Ishikawa (cell line): ENCODE data around the gene LETM1.
A peak's percentile ranks its signal among the peaks of the same experiment; 100 is the strongest.

ENCODE experiments used
- CEBPB ChIP-seq: IDR thresholded peaks from 2 replicates; pipeline ENCODE4 v1.6.1; 2012
- CREB1 ChIP-seq: IDR thresholded peaks from 2 replicates; pipeline ENCODE4 v1.6.1; 2012; ENCODE audit warnings: low read depth
- EGR1 ChIP-seq: IDR thresholded peaks from 2 replicates; pipeline ENCODE4 v1.6.1; 2012
- EP300 ChIP-seq: IDR thresholded peaks from 2 replicates; pipeline ENCODE4 v1.6.1; 2012; ENCODE audit warnings: borderline replicate concordance
- FOXM1 ChIP-seq: IDR thresholded peaks from 2 replicates; pipeline ENCODE4 v1.6.1; 2012; ENCODE audit warnings: low read depth, borderline replicate concordance
- NFIC ChIP-seq: IDR thresholded peaks from 2 replicates; pipeline ENCODE4 v1.6.1; 2012
- RAD21 ChIP-seq: IDR thresholded peaks from 2 replicates; pipeline ENCODE4 v1.6.1; 2012; ENCODE audit warnings: low read depth
- TAF1 ChIP-seq: IDR thresholded peaks from 2 replicates; pipeline ENCODE4 v1.6.1; 2012; ENCODE audit warnings: low read depth, mild to moderate bottlenecking
- TCF12 ChIP-seq: IDR thresholded peaks from 2 replicates; pipeline ENCODE4 v1.6.1; 2012; ENCODE audit warnings: low read depth
- TEAD4 ChIP-seq: IDR thresholded peaks from 2 replicates; pipeline ENCODE4 v1.6.1; 2012
- YY1 ChIP-seq: IDR thresholded peaks from 2 replicates; pipeline ENCODE4 v1.6.1; 2012; ENCODE audit warnings: low read depth
- ZBTB7A ChIP-seq: IDR thresholded peaks from 2 replicates; pipeline ENCODE4 v1.6.1; 2012; ENCODE audit warnings: low read depth
- TF ChIP-seq, protein P1 (sequence below): IDR thresholded peaks from 2 replicates; pipeline ENCODE4 v1.6.1; 2012
- TF ChIP-seq, protein P2 (sequence below): IDR thresholded peaks from 2 replicates; pipeline ENCODE4 v1.6.1; 2012
- TF ChIP-seq, protein P3 (sequence below): IDR thresholded peaks from 2 replicates; pipeline ENCODE4 v1.6.1; 2012; ENCODE audit warnings: low read depth, mild to moderate bottlenecking

LETM1 gene

DNA sequence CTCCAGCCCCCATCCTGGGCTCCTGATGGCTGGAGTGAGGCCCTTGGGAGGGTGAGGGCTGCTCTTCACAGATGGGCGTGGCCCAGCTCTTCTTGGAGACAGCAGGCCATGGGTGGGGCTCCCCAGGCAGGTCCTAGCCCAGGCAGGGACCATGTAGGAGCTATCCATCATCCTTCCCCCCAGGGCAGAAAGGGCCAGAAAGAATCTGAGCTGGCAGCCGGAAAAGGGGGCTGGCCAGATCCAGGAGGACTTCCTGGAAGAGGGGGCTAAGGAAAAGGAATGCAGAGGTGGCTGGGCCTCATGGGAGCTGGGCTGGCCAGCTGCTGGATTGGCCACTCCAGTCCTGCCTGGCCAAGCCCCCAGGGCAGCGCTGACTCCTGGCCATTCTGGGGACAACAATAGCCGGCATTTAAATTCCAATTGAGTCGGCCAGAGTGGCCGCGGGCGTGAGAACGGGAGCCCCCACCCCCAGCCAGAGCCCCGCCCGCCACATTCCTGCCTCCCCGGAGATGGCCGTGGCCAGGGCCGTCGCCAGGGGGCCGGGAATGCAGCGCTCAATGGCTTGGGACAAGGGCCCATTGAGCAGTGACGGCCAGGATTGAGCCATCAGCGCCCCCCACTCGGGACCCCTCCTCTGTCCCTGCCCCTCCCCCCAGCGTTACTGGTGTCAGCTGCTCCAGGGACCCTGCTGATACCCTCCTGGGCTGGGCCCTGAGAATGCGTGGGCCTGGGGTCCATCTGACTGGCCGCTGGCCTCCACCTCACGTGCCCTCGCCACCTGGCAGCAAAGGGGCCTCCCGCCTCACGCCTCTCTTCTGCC lies 77.9 kb downstream of the LETM1 start:
- TF ChIP-seq TEAD4 (peak; percentile 82), ZBTB7A (peak; percentile 96), YY1 (no peak)

DNA sequence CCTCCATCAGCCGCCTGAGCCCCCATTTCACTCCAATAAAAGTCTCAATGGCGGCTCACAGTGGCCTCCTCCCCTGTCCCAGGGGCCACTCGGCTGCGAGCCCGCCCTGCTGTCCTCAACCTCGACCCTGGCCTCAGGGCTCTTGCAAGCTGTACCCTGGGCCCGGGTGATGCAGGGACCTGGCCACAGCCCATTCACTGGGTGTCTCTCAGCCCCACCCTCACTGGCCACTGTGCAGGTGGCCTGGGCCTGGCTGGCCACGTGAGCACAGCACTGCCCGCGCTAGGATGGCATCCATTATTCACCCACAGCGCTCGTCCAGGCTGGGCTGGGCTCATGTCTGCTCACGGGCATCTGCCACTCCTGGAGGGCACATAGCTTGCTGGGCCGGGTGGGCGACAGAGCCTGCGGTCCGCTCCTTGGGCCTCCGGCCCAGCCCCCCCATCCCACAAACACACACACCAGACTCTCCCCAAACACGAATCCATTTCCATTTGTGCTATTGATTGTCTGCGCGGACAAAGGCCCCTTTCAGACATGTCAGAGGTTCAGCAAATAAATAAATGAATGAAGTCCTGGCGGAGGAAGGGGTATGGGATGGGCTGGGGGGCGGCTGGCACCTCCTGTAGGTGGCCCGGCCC lies 79.3 kb downstream of the LETM1 start:
- TF ChIP-seq, protein P1, sequence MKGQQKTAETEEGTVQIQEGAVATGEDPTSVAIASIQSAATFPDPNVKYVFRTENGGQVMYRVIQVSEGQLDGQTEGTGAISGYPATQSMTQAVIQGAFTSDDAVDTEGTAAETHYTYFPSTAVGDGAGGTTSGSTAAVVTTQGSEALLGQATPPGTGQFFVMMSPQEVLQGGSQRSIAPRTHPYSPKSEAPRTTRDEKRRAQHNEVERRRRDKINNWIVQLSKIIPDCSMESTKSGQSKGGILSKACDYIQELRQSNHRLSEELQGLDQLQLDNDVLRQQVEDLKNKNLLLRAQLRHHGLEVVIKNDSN, result no peak
- TF ChIP-seq YY1, result no peak
- no peak for TF ChIP-seq CREB1
- no peak for TF ChIP-seq TAF1
- TF ChIP-seq RAD21, result no peak

DNA sequence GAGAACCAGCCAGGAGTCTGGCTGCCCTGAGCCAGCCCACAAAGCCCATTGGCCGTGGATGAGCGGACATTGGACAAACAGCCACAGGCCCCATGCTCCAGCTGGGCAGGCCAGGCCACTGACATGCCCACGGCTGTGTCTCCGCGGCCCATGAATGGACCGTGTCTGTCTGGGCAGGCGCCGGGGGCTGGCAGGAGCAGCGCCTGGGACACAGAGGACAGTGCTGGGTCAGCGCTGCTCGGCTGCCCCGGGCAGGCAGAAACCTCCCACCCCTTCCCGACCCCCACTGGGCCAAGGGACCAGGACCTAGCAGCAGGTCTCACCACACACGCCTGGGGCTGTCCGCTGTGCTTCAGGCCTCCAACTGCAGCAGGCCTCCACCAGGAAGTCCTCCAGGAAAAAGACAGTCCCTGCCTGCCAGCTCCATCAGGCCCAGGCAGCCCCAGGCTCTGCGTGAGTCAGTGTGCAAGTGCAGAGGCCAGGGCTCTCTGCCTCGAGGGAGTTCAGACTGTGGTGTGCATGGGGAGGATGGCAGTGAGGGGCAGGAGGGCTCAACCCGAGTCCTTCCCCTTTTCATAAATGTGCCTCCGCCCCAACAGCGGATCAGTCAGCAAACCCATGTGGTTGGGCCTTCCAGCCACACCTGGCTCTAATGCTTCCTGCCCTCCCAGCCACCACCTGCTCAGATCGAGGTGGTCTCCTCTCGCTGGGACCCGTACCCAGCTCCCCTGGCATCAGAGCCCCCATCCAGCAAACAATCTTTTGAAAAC lies 80.0 kb downstream of the LETM1 start:
- TF ChIP-seq YY1 (no peak), EP300 (no peak), CEBPB (no peak), TAF1 (no peak), CREB1 (no peak), FOXM1 (no peak), EGR1 (no peak), ZBTB7A (no peak), TCF12 (no peak), TEAD4 (no peak), NFIC (no peak), RAD21 (no peak)
- TF ChIP-seq, protein P2, sequence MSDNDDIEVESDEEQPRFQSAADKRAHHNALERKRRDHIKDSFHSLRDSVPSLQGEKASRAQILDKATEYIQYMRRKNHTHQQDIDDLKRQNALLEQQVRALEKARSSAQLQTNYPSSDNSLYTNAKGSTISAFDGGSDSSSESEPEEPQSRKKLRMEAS, result no peak
- TF ChIP-seq, protein P3, sequence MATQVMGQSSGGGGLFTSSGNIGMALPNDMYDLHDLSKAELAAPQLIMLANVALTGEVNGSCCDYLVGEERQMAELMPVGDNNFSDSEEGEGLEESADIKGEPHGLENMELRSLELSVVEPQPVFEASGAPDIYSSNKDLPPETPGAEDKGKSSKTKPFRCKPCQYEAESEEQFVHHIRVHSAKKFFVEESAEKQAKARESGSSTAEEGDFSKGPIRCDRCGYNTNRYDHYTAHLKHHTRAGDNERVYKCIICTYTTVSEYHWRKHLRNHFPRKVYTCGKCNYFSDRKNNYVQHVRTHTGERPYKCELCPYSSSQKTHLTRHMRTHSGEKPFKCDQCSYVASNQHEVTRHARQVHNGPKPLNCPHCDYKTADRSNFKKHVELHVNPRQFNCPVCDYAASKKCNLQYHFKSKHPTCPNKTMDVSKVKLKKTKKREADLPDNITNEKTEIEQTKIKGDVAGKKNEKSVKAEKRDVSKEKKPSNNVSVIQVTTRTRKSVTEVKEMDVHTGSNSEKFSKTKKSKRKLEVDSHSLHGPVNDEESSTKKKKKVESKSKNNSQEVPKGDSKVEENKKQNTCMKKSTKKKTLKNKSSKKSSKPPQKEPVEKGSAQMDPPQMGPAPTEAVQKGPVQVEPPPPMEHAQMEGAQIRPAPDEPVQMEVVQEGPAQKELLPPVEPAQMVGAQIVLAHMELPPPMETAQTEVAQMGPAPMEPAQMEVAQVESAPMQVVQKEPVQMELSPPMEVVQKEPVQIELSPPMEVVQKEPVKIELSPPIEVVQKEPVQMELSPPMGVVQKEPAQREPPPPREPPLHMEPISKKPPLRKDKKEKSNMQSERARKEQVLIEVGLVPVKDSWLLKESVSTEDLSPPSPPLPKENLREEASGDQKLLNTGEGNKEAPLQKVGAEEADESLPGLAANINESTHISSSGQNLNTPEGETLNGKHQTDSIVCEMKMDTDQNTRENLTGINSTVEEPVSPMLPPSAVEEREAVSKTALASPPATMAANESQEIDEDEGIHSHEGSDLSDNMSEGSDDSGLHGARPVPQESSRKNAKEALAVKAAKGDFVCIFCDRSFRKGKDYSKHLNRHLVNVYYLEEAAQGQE, result no peak
- TF ChIP-seq, protein P1, result no peak

DNA sequence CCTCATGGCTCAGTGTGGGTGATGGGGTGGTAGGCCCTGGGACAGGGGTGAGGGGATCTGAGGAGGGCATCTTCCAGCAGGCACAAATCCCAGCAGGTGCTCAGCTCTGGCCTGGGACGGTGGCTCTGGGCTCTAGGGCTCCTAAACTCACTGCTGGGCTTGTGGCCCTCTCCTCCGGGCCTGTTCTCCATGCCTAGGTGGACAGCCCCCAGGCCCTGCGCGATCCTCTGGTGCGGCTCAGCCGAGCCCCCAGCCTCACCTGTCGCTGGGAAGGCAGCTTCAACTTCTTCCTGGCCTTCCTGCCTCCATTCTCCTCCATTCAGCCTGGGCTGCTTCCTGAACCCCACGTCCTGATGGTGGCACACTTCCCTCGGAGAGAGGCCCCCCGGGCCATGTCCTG lies 82.2 kb downstream of the LETM1 start:
- no peak for TF ChIP-seq NFIC

DNA sequence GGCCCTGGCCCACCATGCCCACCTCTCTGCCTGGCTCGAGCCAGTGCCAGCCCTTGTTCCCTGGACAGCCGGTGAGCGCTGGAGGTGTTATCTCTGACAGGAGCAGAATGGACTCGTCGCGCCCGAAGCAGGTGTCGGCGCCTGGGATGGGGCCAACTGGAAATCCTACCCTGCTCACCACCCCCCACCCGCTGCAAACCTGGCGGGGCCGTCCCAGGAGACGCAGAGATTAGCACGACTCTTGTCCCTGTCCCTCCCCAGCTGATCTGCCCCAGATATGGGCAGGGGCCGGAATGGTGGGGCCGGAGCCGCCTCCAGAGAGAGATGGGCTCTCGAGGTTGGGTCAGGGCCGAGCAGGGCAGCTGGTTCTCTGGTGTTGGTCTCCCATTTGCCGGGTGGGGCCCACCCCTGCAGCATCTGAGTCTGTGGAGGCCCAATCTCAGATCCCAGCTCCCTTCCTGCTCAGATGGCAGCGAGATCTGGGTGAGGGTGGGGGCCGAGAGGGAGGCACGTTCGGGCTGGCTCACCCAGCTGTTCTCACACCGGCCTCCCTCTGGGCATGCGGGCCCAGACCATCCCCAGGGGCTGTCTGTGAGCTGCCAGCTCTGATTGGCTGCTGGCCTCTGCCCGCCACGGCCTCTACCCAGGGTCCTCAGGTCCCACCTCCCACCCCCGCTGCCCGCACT lies 83.0 kb downstream of the LETM1 start:
- TF ChIP-seq, protein P2, result no peak
- no peak for TF ChIP-seq TEAD4
- no peak for TF ChIP-seq TAF1
- TF ChIP-seq CREB1, result no peak
- TF ChIP-seq, protein P3, result no peak
- no peak for TF ChIP-seq EGR1
- TF ChIP-seq YY1, result no peak
- no peak for TF ChIP-seq ZBTB7A
- no peak for TF ChIP-seq TCF12
- TF ChIP-seq EP300, result no peak
- TF ChIP-seq FOXM1, result no peak
- no peak for TF ChIP-seq NFIC
- TF ChIP-seq, protein P1, result no peak
- no peak for TF ChIP-seq CEBPB
- TF ChIP-seq RAD21, result no peak
